ENCODE data around the gene SCNN1G.

GRCh38 chr16:23182679-23183542, at the start of gene SCNN1G:
- no peak for TF ChIP-seq POLR2A (IDR thresholded peaks at IDR 0.05)
- no peak for TF ChIP-seq CTCF (IDR thresholded peaks at IDR 0.05)

All from lower leg skin (tissue), 3 donors.